Sigmoid colon (tissue), 7 donors: ENCODE results near the gene IGFL3. TPM values are rescaled to one million over a fixed set of nuclear protein-coding genes. Genes with fewer than 3 reads are reported as not detected.

Experiments
- DNase-seq: peaks from one replicate; pipeline ENCODE4 v3.0.0-alpha.2; 2019
- H3K27ac ChIP-seq, 4 donors: fragments of 200-600 bp; sonication (generic); one replicate each; pipeline ENCODE4 v1.5.1; 2016 to 2019; ENCODE audit warnings: mild to moderate bottlenecking in 1 of 4
- H3K27me3 ChIP-seq, 3 donors: fragments of 200-600 bp; sonication (generic); one replicate each; pipeline ENCODE4 v1.5.1; 2019; ENCODE audit warnings: mild to moderate bottlenecking in 1 of 3
- H3K36me3 ChIP-seq, 4 donors: fragments of 200-600 bp; sonication (generic); one replicate each; pipeline ENCODE4 v1.5.1; 2016 to 2019
- H3K4me1 ChIP-seq, 4 donors: fragments of 200-600 bp; sonication (generic); one replicate each; pipeline ENCODE4 v1.5.1; 2017 to 2019
- H3K4me3 ChIP-seq, 4 donors: fragments of 200-600 bp; sonication (generic); one replicate each; pipeline ENCODE4 v1.5.1; 2017 to 2019; ENCODE audit warnings: mild to moderate bottlenecking in 2 of 4, moderate library complexity in 1 of 4
- H3K9me3 ChIP-seq, 4 donors: fragments of 200-600 bp in 3 of 4; sonication (generic) in 3 of 4; one replicate each; pipeline versions ENCODE4 v1.5.1 to v1.6.1; 2013 to 2019
- CTCF ChIP-seq, 4 experiments: fragments of 450-650 bp in 3 of 4; fragments of 200-600 bp in 1 of 4; IDR thresholded peaks; one replicate each; pipeline ENCODE4 v1.5.1; 2016 to 2019; ENCODE audit warnings: antibody characterized with exemption in 4 of 4, mild to moderate bottlenecking in 3 of 4, moderate library complexity in 2 of 4
- EP300 ChIP-seq, 4 donors: sonication (generic); formaldehyde crosslinking; IDR thresholded peaks; one replicate each; pipeline ENCODE4 v1.6.1; 2017; ENCODE audit warnings: antibody characterized with exemption in 4 of 4
- POLR2A ChIP-seq, 2 donors: fragments of 450-650 bp; IDR thresholded peaks; one replicate each; pipeline ENCODE4 v1.6.1; 2016; ENCODE audit warnings: antibody characterized with exemption in 2 of 2, mild to moderate bottlenecking in 2 of 2, moderate library complexity in 2 of 2
- POLR2AphosphoS5 ChIP-seq, 4 donors: sonication (generic); formaldehyde crosslinking; IDR thresholded peaks; one replicate each; pipeline ENCODE4 v1.6.1; 2017; ENCODE audit warnings: antibody characterized with exemption in 4 of 4
- WGBS, 2 donors: extraction: QIAGEN DNeasy Blood & Tissue Kit; methylation state at CpG; one replicate each; pipeline ENCODE4 v1.1.7; 2013; 5-methylcytosine and 5-hydroxymethylcytosine counted together
- intact Hi-C: fragments of 100-400 bp; cut with DNase I; formaldehyde crosslinking; loops from one replicate; pipeline ENCODE4 v1.15.1; 2023
- polyA plus RNA-seq, 3 donors: library from polyadenylated mRNA; stranded (reverse); fragments of 200-250 nt; gene quantifications; one replicate each; pipeline ENCODE4 v1.2.3, GENCODE V29; 2013
- total RNA-seq, 4 donors: library from RNA; depleted of rRNA; stranded (reverse); fragments of >200 nt; gene quantifications; one replicate each; pipeline ENCODE4 v1.1.0, GENCODE V29; 2016
- donor health status: healthy with polysubstance abuse.
- donor health status: Bipolar disorder and iron deficiency.
- donor health status: healthy.

The IGFL3 gene
- total and polyA plus RNA-seq, 7 donors: not detected

DNA sequence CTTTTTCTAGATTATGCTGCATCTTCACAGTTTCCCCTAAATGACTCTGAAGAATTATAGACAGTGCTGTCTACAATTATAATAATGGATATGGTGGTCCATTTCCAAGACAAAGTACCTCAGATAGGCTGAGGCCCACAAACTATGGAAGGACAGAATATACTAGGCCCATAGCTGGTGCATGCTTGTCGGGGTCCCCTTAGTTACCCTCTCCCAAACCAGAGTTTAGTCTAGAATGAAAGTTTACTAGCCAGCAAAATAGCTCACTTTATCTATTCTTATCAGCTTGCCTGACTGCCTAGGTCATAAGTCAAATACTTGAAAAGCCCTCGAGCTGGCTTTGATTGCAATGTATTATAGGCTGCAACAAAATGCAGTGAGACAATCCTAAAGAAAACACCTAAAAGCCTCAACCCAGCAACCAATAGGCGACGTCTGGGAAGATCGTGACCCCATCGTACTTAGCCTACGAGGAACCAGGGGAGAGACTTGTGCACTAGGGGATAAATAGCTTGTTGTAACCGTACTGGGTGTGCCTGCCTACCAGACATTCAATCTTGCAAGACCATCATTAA, 22.8 kb upstream of the IGFL3 start:
- DNase-seq: no peak
- intact Hi-C loops: no loop called here

GRCh38 chr19:46144756-46145155, 20.3 kb upstream of the IGFL3 start:
- TF ChIP-seq POLR2A (IDR thresholded peaks at IDR 0.05): no peak
- no peak for TF ChIP-seq EP300 (IDR thresholded peaks at IDR 0.05)
- TF ChIP-seq POLR2AphosphoS5 (IDR thresholded peaks at IDR 0.05): no peak
- TF ChIP-seq CTCF (IDR thresholded peaks at IDR 0.05): no peak
- intact Hi-C loops: no loop called here
- H3K4me3 ChIP-seq: no peak overlapping the region
- 14 to 34% methylated on average over 3 of the region's 3 CpGs for WGBS, 2 donors
- DNase-seq: no peak
- H3K4me1 ChIP-seq: no peaks in the 10 kb centered on the region
- no peaks in the 10 kb centered on the region for H3K36me3 ChIP-seq
- H3K27me3 ChIP-seq: no peaks in the 10 kb centered on the region
- no peak overlapping the region for H3K27ac ChIP-seq
- no peaks in the 10 kb centered on the region for H3K9me3 ChIP-seq

More for the DNA sequence above, 22.8 kb upstream of the IGFL3 start:
- no peak for TF ChIP-seq CTCF (IDR thresholded peaks at IDR 0.05)
- TF ChIP-seq POLR2A (IDR thresholded peaks at IDR 0.05): no peak
- TF ChIP-seq EP300 (IDR thresholded peaks at IDR 0.05): no peak
- no peak for TF ChIP-seq POLR2AphosphoS5 (IDR thresholded peaks at IDR 0.05)
- 76 to 81% methylated on average over 8 of the region's 8 CpGs for WGBS, 2 donors
- no peak overlapping the region for H3K4me3 ChIP-seq
- no peaks in the 10 kb centered on the region for H3K4me1 ChIP-seq
- H3K36me3 ChIP-seq: no peaks in the 10 kb centered on the region
- no peaks in the 10 kb centered on the region for H3K9me3 ChIP-seq
- no peaks in the 10 kb centered on the region for H3K27me3 ChIP-seq
- H3K27ac ChIP-seq: no peak overlapping the region

GRCh38 chr19:46142294-46142693, 17.8 kb upstream of the IGFL3 start:
- TF ChIP-seq POLR2A (IDR thresholded peaks at IDR 0.05) (no peak), EP300 (IDR thresholded peaks at IDR 0.05) (no peak)
- H3K4me1 ChIP-seq: no peaks in the 10 kb centered on the region
- no peaks in the 10 kb centered on the region for H3K9me3 ChIP-seq
- no peaks in the 10 kb centered on the region for H3K36me3 ChIP-seq
- no peak overlapping the region for H3K4me3 ChIP-seq
- H3K27me3 ChIP-seq: no peaks in the 10 kb centered on the region
- DNase-seq: no peak
- 73 to 80% methylated on average over 4 of the region's 4 CpGs for WGBS, 2 donors
- intact Hi-C loops: no loop called here
- H3K27ac ChIP-seq: no peak overlapping the region

GRCh38 chr19:46141421-46141820, 16.9 kb upstream of the IGFL3 start:
- WGBS, 2 donors: 77 to 78% methylated on average over 1 of the region's 1 CpG
- H3K27ac ChIP-seq: no peak overlapping the region

DNA sequence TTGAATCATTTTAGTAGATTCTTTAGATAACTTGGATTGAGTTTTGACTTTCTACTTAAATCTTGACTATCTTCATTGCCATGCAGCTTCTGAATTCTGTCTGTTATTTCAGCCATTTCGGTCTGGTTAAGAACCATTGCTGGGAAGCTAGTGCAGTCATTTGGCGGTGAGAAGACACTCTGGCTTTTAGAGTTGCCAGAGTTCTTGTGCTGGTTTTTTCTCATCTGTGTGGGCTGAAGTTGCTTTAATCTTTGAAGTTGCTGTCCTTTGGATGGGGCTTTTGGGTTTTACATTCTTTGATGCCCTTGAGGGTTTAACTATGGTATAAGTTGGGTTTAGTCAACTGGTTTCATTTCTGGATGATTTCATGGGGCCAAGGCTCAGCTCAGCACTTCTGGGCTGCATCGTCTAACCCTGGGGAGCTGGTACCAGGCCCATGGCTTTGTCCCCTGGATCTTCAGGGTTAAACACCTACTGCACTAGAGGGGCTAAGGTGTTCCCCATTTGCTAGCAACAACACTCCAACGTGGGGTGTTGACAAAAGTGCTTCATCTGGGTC, 13.5 kb upstream of the IGFL3 start:
- WGBS, 2 donors: 78 to 81% methylated on average over 4 of the region's 4 CpGs
- intact Hi-C loops: no loop called here
- Histone ChIP-seq H3K4me1 (peaks cover 0 to 18% (median 16%) of the 10 kb centered on the region in 4 donors), H3K9me3 (no peaks in the 10 kb centered on the region), H3K4me3 (no peak overlapping the region), H3K36me3 (no peaks in the 10 kb centered on the region), H3K27me3 (no peaks in the 10 kb centered on the region), H3K27ac (no peak overlapping the region)
- DNase-seq: no peak
- TF ChIP-seq POLR2A (IDR thresholded peaks at IDR 0.05) (no peak), EP300 (IDR thresholded peaks at IDR 0.05) (no peak), POLR2AphosphoS5 (IDR thresholded peaks at IDR 0.05) (no peak), CTCF (IDR thresholded peaks at IDR 0.05) (no peak)

More at GRCh38 chr19:46141421-46141820, 16.9 kb upstream of the IGFL3 start:
- Histone ChIP-seq H3K4me3 (no peak overlapping the region), H3K9me3 (no peaks in the 10 kb centered on the region), H3K27me3 (no peaks in the 10 kb centered on the region), H3K4me1 (no peaks in the 10 kb centered on the region), H3K36me3 (no peaks in the 10 kb centered on the region)
- intact Hi-C loops: no loop called here
- TF ChIP-seq POLR2AphosphoS5 (IDR thresholded peaks at IDR 0.05) (no peak), CTCF (IDR thresholded peaks at IDR 0.05) (no peak), POLR2A (IDR thresholded peaks at IDR 0.05) (no peak), EP300 (IDR thresholded peaks at IDR 0.05) (no peak)
- DNase-seq: no peak
